Cardiac fibroblast (primary cell): ENCODE data around the gene PZP.
"Not testable (repeated sequence)": the region's sequence is repeated elsewhere in the genome, so short reads cannot be mapped to it uniquely, and the experiment has no call there.

Experiments used
- DNase-seq, 2 donors: peaks; one replicate each; pipeline versions ENCODE4 v3.0.0 to v3.0.0-alpha.2; 2010; ENCODE audit warnings: low read depth in 2 of 2
- H3K4me3 ChIP-seq, 2 donors: replicated peaks in 1 of 2; 1 replicate in 1 of 2; 2 replicates in 1 of 2; pipeline ENCODE4 v1.5.1; 2011; ENCODE audit warnings: low read depth in 2 of 2, low read length in 2 of 2, mild to moderate bottlenecking in 2 of 2, moderate library complexity in 1 of 2
- TF ChIP-seq, protein P1 (sequence below): IDR thresholded peaks from one replicate; pipeline ENCODE4 v1.5.1; 2011; ENCODE audit warnings: low read depth, mild to moderate bottlenecking, low read length, inconsistent platforms

PZP gene

DNA sequence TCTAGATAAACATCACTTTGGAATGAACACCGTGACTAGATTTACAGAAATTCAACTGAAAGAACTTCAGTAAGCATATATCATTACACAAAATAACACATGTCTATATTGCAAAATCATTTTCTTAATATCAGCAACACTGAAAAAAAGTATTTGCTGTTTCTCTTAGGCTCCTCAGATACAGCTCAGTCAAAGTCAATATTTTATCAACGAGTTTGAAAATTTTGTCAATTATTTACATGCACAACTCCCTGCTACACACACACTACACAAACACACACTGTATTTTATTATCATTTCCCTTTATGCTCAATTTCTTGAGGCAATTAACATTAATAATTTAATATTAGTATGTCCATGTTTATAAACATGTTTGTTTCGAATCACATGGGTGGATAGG, 3.8 kb downstream of the PZP start:
- DNase-seq: no peak
- H3K4me3 ChIP-seq: no peak overlapping the region
- TF ChIP-seq, protein P1, sequence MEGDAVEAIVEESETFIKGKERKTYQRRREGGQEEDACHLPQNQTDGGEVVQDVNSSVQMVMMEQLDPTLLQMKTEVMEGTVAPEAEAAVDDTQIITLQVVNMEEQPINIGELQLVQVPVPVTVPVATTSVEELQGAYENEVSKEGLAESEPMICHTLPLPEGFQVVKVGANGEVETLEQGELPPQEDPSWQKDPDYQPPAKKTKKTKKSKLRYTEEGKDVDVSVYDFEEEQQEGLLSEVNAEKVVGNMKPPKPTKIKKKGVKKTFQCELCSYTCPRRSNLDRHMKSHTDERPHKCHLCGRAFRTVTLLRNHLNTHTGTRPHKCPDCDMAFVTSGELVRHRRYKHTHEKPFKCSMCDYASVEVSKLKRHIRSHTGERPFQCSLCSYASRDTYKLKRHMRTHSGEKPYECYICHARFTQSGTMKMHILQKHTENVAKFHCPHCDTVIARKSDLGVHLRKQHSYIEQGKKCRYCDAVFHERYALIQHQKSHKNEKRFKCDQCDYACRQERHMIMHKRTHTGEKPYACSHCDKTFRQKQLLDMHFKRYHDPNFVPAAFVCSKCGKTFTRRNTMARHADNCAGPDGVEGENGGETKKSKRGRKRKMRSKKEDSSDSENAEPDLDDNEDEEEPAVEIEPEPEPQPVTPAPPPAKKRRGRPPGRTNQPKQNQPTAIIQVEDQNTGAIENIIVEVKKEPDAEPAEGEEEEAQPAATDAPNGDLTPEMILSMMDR: no peak

DNA sequence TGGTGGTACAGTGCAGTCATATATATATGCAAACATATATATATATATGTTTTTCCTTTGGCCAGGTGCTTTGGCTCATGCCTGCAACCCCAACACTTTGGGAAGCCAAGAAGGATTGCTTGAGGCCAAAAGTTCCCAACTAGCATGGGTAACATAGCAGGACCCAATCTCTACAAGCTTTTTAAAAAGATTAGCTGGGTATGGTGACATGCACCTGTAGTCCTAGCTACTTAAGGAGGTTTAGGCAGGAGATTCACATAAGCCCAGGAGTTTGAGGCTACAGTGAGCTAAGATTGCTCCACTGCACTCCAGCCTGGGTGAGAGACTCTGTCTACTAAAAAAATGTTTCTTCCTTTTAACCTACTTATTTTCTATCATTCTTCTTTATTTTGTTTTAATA, 10.2 kb downstream of the PZP start:
- no peak overlapping the region for H3K4me3 ChIP-seq
- TF ChIP-seq, protein P1: no peak
- DNase-seq: no peak

DNA sequence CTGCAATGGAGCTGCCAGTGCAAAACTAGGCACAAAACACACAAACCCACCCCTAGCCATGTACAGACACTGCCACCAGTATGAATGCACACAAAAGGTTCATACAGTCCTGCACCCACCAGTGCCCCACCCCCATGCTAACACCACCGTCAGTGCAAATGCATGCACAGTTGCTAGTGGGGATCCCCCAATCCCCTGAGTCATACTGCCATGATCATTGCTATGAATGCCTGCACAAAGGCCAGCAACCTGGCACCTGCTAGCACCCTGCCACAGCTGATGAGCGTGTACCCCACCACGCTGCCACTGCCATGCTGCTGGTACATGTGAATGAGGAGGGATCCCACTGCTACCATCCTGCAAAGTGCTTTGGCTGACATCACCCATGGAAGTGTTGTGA, 23.9 kb downstream of the PZP start:
- DNase-seq: no peak
- TF ChIP-seq, protein P1: no peak
- H3K4me3 ChIP-seq: no peak overlapping the region

DNA sequence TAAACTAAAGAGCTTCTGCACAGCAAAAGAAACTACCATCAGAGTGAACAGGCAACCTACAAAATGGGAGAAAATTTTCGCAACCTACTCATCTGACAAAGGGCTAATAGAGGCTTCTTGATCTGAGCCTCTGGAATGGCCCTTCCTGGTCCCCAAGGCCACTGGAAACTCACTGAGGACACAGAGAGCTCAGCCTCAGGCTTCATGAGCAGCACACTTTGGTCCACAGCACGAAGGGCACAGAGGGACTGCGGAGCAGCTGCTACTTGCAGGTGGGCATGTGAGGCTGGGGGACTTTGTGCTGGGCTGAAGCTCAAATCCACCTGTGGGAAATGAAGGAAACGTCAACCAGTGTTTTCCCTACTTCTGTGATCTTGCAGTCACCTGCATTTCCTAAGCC, 27.4 kb downstream of the PZP start:
- DNase-seq: no peak
- TF ChIP-seq, protein P1: no peak
- H3K4me3 ChIP-seq: no peak overlapping the region

DNA sequence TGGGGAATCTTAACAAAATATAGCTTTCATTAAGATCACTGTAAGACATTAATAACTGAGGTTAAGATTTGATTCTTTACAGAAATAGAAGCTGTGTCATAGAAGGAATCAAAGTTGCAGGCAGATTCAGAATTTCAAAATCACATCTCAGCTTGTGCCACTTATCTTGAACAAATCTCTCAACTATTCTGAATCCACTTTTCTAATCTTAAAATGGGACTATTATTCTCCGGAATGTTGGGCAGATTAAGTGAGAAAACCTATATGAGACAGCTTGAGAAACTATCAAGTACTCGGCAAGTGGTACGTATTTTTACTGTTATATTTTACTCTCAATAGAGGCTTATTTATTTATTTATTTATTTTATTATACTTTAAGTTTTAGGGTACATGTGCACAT, 28.4 kb downstream of the PZP start:
- TF ChIP-seq, protein P1: no peak
- H3K4me3 ChIP-seq: no peak overlapping the region
- DNase-seq: no peak

DNA sequence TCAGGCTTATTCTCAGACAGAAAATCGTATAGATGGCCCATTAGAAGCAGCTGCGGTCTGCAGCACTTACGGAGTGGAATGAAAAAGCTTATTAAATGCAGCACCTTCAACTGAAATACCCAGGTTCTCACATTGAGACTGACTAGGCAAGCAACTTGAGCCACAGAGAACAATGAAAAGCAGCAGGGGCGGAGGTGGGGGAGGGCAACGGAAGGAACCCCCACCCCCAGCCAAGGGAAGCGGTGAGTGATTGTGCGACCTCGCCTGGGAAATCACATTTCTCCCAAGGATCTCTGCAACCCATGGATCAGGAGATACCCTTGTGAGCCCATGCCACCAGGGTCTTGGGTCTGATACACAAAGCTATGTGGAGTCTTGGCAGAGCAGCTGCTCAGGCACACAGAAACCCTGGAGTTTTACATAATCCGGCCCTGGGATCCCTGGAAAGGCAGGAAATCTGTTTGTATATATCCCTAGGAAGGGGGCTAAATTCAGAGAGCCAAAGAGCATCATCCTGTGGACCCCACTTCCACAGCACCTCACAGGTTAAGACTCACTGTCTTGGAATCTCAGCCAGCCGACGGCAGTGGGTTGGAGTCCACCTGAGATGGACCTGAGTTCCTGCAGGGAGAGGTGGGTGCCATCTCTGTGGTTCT, 38.1 kb downstream of the PZP start:
- no peak overlapping the region for H3K4me3 ChIP-seq
- TF ChIP-seq, protein P1: no peak
- DNase-seq: no peak

DNA sequence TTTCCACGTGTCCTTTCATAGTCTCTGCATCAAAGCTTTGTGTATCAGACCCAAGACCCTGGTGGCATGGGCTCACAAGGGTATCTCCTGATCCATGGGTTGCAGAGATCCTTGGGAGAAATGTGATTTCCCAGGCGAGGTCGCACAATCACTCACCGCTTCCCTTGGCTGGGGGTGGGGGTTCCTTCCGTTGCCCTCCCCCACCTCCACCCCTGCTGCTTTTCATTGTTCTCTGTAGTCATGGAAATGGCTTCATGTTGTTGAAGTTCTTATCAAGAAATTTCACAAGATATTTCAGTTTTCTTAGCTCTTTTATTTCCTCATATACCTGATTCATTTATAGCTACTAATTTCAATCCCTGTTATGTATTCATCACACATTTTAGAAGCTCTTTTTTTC, 40.9 kb downstream of the PZP start:
- not testable (repeated sequence) for DNase-seq, H3K4me3 ChIP-seq
